GM12801 (cell line): ENCODE data around the gene STAG1.

ENCODE experiments used
- TF ChIP-seq, protein P1 (sequence below): IDR thresholded peaks from one replicate; pipeline ENCODE4 v1.5.1; 2011; ENCODE audit warnings: control low read depth; ENCODE audit not compliant: insufficient read length; ENCODE audit errors: extremely low read depth

The STAG1 gene

DNA sequence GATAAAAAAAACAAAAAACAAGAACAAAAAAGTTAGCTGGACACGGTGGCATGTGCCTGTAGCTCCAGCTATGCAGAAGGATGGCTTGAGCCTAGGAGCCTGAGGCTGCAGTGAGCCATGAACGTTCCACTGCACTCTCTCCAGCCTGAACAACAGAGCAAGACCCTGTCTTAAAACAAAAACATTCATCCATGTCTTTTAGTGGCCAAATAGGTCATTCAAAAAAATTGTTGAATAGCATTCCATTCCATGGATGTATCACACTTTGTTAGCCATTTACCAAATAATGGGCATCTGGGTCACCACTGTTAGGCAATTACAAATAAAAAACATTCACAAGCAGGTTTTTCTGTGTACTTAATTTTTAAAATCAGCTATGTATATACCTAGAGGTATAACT lies 139.7 kb downstream of the STAG1 start:
- TF ChIP-seq, protein P1, sequence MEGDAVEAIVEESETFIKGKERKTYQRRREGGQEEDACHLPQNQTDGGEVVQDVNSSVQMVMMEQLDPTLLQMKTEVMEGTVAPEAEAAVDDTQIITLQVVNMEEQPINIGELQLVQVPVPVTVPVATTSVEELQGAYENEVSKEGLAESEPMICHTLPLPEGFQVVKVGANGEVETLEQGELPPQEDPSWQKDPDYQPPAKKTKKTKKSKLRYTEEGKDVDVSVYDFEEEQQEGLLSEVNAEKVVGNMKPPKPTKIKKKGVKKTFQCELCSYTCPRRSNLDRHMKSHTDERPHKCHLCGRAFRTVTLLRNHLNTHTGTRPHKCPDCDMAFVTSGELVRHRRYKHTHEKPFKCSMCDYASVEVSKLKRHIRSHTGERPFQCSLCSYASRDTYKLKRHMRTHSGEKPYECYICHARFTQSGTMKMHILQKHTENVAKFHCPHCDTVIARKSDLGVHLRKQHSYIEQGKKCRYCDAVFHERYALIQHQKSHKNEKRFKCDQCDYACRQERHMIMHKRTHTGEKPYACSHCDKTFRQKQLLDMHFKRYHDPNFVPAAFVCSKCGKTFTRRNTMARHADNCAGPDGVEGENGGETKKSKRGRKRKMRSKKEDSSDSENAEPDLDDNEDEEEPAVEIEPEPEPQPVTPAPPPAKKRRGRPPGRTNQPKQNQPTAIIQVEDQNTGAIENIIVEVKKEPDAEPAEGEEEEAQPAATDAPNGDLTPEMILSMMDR, result no peak

DNA sequence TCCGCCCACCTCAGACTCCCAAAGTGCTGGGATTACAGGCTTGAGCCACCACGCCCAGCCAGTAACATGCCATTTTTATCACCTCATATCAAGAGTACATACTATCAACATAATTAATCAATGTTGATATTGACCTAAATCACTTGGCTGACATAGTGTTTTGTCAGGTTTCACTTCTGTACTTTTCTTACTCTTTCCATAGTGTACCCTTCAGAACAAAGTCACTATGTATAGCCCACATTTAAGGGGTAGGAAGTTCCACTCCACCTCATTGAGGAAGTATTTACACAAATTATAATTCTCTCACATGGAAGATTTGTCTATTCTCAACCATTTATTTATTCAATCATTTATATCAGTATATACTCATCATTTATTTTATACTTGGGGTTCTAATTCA lies 145.2 kb downstream of the STAG1 start:
- TF ChIP-seq, protein P1, result no peak

DNA sequence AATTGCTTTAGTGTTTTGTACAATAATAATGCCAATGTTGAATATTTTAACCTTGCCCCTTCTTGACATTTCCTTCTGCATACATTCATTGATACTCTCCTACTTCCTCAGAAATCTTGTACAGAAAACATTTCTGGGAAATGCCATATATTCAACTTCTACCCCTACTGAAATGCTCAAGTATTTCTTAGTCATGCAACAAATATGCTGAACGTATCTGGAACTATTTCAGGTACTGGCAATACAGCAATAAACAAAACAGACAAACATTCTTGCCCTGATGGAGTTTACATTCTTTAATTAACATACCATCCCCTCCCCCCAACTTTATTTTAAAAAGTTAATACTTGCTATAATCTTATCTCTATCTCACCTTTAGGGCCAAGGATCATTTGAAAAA lies 147.2 kb downstream of the STAG1 start:
- TF ChIP-seq, protein P1, result no peak

DNA sequence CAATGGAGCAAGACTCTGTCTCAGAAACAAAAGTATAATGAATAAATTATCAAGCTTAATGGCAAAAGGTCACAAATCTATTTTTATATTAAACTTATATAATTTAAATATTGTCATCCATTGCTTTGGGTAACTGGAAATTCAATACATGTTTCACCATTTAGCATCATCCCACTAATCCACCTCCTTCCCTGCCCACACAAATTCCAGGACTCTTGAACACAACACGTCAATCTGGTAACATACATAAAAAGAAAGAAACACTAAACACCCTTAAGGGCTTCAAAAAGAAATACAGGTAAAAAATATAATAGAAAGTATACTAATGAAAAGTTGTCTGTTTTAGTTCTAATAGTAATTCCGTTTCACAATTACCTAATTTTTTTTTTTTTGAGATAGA lies 149.4 kb downstream of the STAG1 start:
- TF ChIP-seq, protein P1, result no peak

DNA sequence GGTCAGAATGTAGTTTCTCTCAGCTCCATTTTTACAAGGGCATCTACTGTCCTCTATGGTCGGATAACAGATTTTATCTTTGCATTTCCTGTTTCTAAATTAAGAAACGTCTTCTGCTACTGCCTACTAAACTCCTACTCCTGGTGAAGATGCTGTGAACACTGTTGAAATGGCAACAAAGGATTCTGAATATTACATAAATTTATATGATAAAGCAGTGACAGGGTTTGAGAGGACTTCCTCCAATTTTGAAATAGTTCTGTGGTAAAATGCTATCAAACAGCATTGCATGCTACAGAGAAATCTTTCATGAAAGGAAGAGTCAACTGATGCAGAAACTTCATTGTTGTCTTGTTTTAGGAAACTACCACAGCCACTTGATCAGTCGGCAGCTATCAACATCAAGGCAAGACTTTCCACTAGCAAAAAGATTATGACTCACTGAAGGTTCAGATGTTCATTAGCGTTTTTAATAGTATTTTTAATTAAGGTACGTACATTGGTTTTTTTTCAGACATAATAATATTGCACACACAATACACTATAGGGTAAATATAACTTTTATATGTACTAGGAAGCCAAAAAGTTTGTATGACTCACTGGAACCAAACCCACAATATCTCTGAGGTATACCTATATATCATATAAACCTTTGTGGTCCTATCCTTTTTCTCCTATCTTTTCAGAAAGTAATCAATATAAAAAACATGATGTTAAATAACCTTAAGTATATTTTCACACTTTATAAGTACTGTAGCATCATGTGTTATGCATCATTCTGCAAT lies 156.1 kb downstream of the STAG1 start:
- TF ChIP-seq, protein P1, result no peak

DNA sequence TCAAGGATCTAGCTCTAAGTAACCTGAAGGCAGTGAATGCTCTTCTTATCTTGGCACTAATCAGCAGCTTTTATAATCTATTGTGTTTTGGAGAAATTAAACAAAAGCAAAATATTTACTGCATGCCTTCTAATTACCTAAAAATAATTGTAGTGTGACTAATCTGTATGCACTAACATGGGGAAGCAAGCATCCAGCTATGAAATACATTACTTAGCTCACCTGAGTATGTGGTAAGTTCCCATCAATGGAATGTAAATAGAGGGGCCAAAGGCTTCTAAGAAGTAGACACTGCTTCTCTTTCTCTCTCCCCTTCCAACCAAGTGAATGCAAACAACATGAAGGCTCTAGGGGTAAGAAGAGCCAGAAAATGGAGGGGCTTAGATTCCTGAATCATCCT lies 165.6 kb downstream of the STAG1 start:
- TF ChIP-seq, protein P1, result no peak

DNA sequence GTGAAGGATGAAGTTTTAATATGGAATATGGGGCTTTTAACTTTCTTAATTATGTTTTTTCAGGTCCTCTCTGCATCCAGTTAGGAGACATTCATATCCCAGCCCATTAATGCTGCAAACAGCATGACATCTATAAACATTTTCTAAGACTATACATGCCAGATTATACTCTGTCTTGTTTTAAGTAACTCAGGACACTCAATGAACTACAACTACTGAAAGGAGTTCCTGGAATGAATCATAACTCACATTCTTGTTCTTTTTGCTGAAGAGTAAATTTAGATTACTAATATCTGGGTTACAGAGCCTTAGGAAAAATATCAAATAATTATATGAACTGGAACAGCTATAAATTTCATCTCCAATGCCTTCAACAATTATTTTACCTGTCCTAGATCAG lies 167.4 kb downstream of the STAG1 start:
- TF ChIP-seq, protein P1, result no peak
